ENCODE measurements around the gene WNT4. TPM values are rescaled to one million over a fixed set of nuclear protein-coding genes. Genes with fewer than 3 reads are reported as not detected.

Gene WNT4
- total and polyA plus RNA-seq, 7 donors, result 0.14 to 1.2 (median 0.36) TPM

- DNase-seq, result no peak
- 89 to 93% methylated on average over 3 of the region's 3 CpGs for WGBS, 2 donors
- H3K36me3 ChIP-seq, result no peaks in the 10 kb centered on the region
- no peaks in the 10 kb centered on the region for H3K4me1 ChIP-seq
- no peak for TF ChIP-seq EP300 (IDR thresholded peaks at IDR 0.05)
- no peak for TF ChIP-seq POLR2AphosphoS5 (IDR thresholded peaks at IDR 0.05)
- TF ChIP-seq CTCF (IDR thresholded peaks at IDR 0.05), result no peak
- no peak for TF ChIP-seq POLR2A (IDR thresholded peaks at IDR 0.05)
- intact Hi-C loops (cut with DNase I), result no loop called here
- peaks cover 0 to 20% (median 0%) of the 10 kb centered on the region in 3 donors for H3K27me3 ChIP-seq
- H3K4me3 ChIP-seq, result no peak overlapping the region
- no peaks in the 10 kb centered on the region for H3K9me3 ChIP-seq
- no peak overlapping the region for H3K27ac ChIP-seq
Observed at GRCh38 chr1:22188436-22188835, 45.5 kb upstream of the WNT4 start.

GRCh38 chr1:22186311-22186710 is 43.4 kb upstream of the WNT4 start:
- 85 to 88% methylated on average over 7 of the region's 7 CpGs for WGBS, 2 donors
- Histone ChIP-seq H3K27me3 (peaks cover 0 to 28% (median 0%) of the 10 kb centered on the region in 3 donors), H3K4me3 (no peak overlapping the region), H3K9me3 (no peaks in the 10 kb centered on the region), H3K36me3 (no peaks in the 10 kb centered on the region), H3K27ac (no peak overlapping the region), H3K4me1 (no peaks in the 10 kb centered on the region)
- intact Hi-C loops (cut with DNase I), result no loop called here
- DNase-seq, result no peak
- TF ChIP-seq POLR2A (IDR thresholded peaks at IDR 0.05), result no peak
- TF ChIP-seq CTCF (IDR thresholded peaks at IDR 0.05), result no peak
- no peak for TF ChIP-seq EP300 (IDR thresholded peaks at IDR 0.05)
- no peak for TF ChIP-seq POLR2AphosphoS5 (IDR thresholded peaks at IDR 0.05)

GRCh38 chr1:22184892-22185612 is 42.2 kb upstream of the WNT4 start:
- Histone ChIP-seq H3K27ac (no peak overlapping the region), H3K4me3 (no peak overlapping the region), H3K36me3 (no peaks in the 10 kb centered on the region), H3K27me3 (peaks cover 0 to 28% (median 0%) of the 10 kb centered on the region in 3 donors), H3K4me1 (no peaks in the 10 kb centered on the region), H3K9me3 (no peaks in the 10 kb centered on the region)
- DNase-seq, result no peak
- 36 to 57% methylated on average over 21 of the region's 21 CpGs for WGBS, 2 donors
- intact Hi-C loops (cut with DNase I), result no loop called here
- no peak for TF ChIP-seq EP300 (IDR thresholded peaks at IDR 0.05)
- TF ChIP-seq POLR2AphosphoS5 (IDR thresholded peaks at IDR 0.05), result no peak
- no peak for TF ChIP-seq POLR2A (IDR thresholded peaks at IDR 0.05)
- no peak for TF ChIP-seq CTCF (IDR thresholded peaks at IDR 0.05)

GRCh38 chr1:22184454-22184853 is 41.6 kb upstream of the WNT4 start:
- H3K4me3 ChIP-seq, result no peak overlapping the region
- H3K27me3 ChIP-seq, result peaks cover 0 to 28% (median 0%) of the 10 kb centered on the region in 3 donors
- H3K9me3 ChIP-seq, result peaks cover 0 to 3% (median 0%) of the 10 kb centered on the region in 4 donors
- WGBS, 2 donors, result 88 to 90% methylated on average over 1 of the region's 1 CpG
- no peaks in the 10 kb centered on the region for H3K4me1 ChIP-seq
- intact Hi-C loops (cut with DNase I), result no loop called here
- H3K36me3 ChIP-seq, result no peaks in the 10 kb centered on the region
- DNase-seq, result no peak
- TF ChIP-seq CTCF (IDR thresholded peaks at IDR 0.05) (no peak), POLR2A (IDR thresholded peaks at IDR 0.05) (no peak), EP300 (IDR thresholded peaks at IDR 0.05) (no peak), POLR2AphosphoS5 (IDR thresholded peaks at IDR 0.05) (no peak)
- no peak overlapping the region for H3K27ac ChIP-seq
